B cell (primary cell): Measurements from ENCODE around the gene AKAP11. TPM values are rescaled to one million over a fixed set of nuclear protein-coding genes. Genes with fewer than 3 reads are reported as not detected.

ENCODE experiments used
- ATAC-seq: fragments of 200-7000 bp; cut with Tn5 transposase; one replicate; pipeline ENCODE4 v1.10.0; 2021; ENCODE audit warnings: low read depth, mild to moderate bottlenecking, moderate number of reproducible peaks, moderate library complexity
- CTCF ChIA-PET: fragments of 350-600 bp; sonication (Branson Sonifier 250); formaldehyde crosslinking; loops from one replicate; lab custom pipeline; 2021; ENCODE audit warnings: antibody characterized with exemption, inconsistent platforms; lab: Charles Lee
- POLR2A ChIA-PET: fragments of 350-600 bp; sonication (Branson Sonifier 250); formaldehyde crosslinking; loops from one replicate; lab custom pipeline; 2021; ENCODE audit warnings: antibody characterized with exemption; lab: Charles Lee
- DNase-seq: peaks from one replicate; pipeline ENCODE4 v3.0.0; 2013
- H2AFZ ChIP-seq: 2 replicates; pipeline ENCODE4 v1.6.1; 2012; ENCODE audit warnings: mild to moderate bottlenecking, low read depth, low read length; ENCODE audit not compliant: insufficient read depth, poor library complexity, severe bottlenecking
- H3K27ac ChIP-seq, 2 donors: 1 replicate in 1 of 2; 2 replicates in 1 of 2; pipeline ENCODE4 v1.5.1; 2012 to 2013; ENCODE audit warnings: low read length in 2 of 2, mild to moderate bottlenecking in 2 of 2, moderate library complexity in 1 of 2
- H3K27me3 ChIP-seq, 4 experiments: fragments of 200-600 bp in 1 of 4; sonication (generic) in 1 of 4; replicated peaks in 1 of 4; 1 replicate in 2 of 4; 2 replicates in 2 of 4; pipeline versions ENCODE4 v1.6.1 to v1.7.0; 2013 to 2016; ENCODE audit warnings: low read length in 3 of 4, mild to moderate bottlenecking in 2 of 4, mixed read lengths in 1 of 4, moderate library complexity in 1 of 4; ENCODE audit not compliant: insufficient read depth in 4 of 4, control insufficient read depth in 3 of 4; ENCODE audit errors: control extremely low read depth in 1 of 4
- H3K36me3 ChIP-seq, 2 experiments: replicated peaks in 1 of 2; 1 replicate in 1 of 2; 2 replicates in 1 of 2; pipeline versions ENCODE4 v1.6.1 to v1.7.1; 2013; ENCODE audit warnings: low read length in 1 of 2; ENCODE audit not compliant: insufficient read depth in 2 of 2, control insufficient read depth in 1 of 2; ENCODE audit errors: control extremely low read depth in 1 of 2, extremely low read depth in 1 of 2
- H3K4me1 ChIP-seq, 2 donors: fragments of 200-600 bp in 1 of 2; sonication (generic) in 1 of 2; 1 replicate in 1 of 2; 2 replicates in 1 of 2; pipeline versions ENCODE4 v1.5.1 to v1.6.1; 2013 to 2017; ENCODE audit warnings: low read length in 2 of 2; ENCODE audit not compliant: control insufficient read depth in 2 of 2, insufficient read depth in 2 of 2
- H3K4me2 ChIP-seq: replicated peaks from 2 replicates; pipeline ENCODE3; 2012; ENCODE audit warnings: mild to moderate bottlenecking, low read depth, low read length; ENCODE audit not compliant: poor library complexity, severe bottlenecking
- H3K4me3 ChIP-seq, 5 experiments: fragments of 200-600 bp in 1 of 5; sonication (generic) in 1 of 5; 1 replicate in 3 of 5; 2 replicates in 2 of 5; pipeline versions ENCODE4 v1.5.1 to v1.7.0; 2011 to 2016; ENCODE audit warnings: low read length in 4 of 5, mild to moderate bottlenecking in 4 of 5, low read depth in 2 of 5, control low read depth in 1 of 5, moderate library complexity in 1 of 5; ENCODE audit not compliant: insufficient read depth in 1 of 5; ENCODE audit errors: control extremely low read depth in 1 of 5, extremely low read depth in 1 of 5
- H3K79me2 ChIP-seq: fragments of 200-600 bp; sonication (generic); one replicate; pipeline ENCODE4 v1.6.0; 2016; ENCODE audit warnings: low read length; ENCODE audit not compliant: control insufficient read depth, insufficient read depth
- H3K9ac ChIP-seq: fragments of 200-600 bp; sonication (generic); 2 replicates; pipeline ENCODE4 v1.6.1; 2017; ENCODE audit warnings: mild to moderate bottlenecking, low read length, moderate library complexity
- H3K9me3 ChIP-seq, 3 donors: one replicate each; pipeline versions ENCODE4 v1.6.1 to v1.7.1; 2013; ENCODE audit warnings: low read length in 2 of 3; ENCODE audit not compliant: control insufficient read depth in 2 of 3, insufficient read depth in 1 of 3; ENCODE audit errors: control extremely low read depth in 1 of 3
- H4K20me1 ChIP-seq: 2 replicates; pipeline ENCODE4 v1.6.0; 2012; ENCODE audit warnings: mild to moderate bottlenecking, low read length; ENCODE audit not compliant: insufficient read depth, control insufficient read depth, poor library complexity, severe bottlenecking
- H3K27ac Mint-ChIP-seq: one replicate; pipeline ENCODE4 v1.8.0; 2021; ENCODE audit warnings: mixed read lengths
- H3K27me3 Mint-ChIP-seq: one replicate; pipeline ENCODE4 v1.8.0; 2021; ENCODE audit warnings: mixed read lengths
- H3K4me1 Mint-ChIP-seq: one replicate; pipeline ENCODE4 v1.8.0; 2021; ENCODE audit warnings: mixed read lengths
- H3K4me3 Mint-ChIP-seq: one replicate; pipeline ENCODE4 v1.8.0; 2021; ENCODE audit warnings: mixed read lengths
- H3K9me3 Mint-ChIP-seq: one replicate; pipeline ENCODE4 v1.8.0; 2022; ENCODE audit warnings: mixed read lengths; ENCODE audit not compliant: insufficient read depth
- EZH2 ChIP-seq: IDR thresholded peaks from 2 replicates; pipeline ENCODE4 v1.6.1; 2012; ENCODE audit warnings: borderline replicate concordance, low read depth, mild to moderate bottlenecking, moderate library complexity, low read length; ENCODE audit not compliant: insufficient read depth, poor library complexity, severe bottlenecking
- WGBS: methylation state at CpG from one replicate; pipeline ENCODE4 v1.1.5; 2013; ENCODE audit warnings: missing lambda C conversion rate; ENCODE audit not compliant: insufficient coverage; 5-methylcytosine and 5-hydroxymethylcytosine counted together
- intact Hi-C: fragments of 100-400 bp; cut with micrococcal nuclease; formaldehyde crosslinking; loops from one replicate; pipeline ENCODE4 v1.10.0; 2022
- polyA plus RNA-seq: library from polyadenylated mRNA; depleted of rRNA; stranded (reverse); fragments of >200 nt; gene quantifications from 2 replicates; pipeline ENCODE4 v1.2.3, GENCODE V29; 2012
- total RNA-seq, 2 donors: library from RNA; stranded (reverse); fragments of 120-200 nt in 1 of 2; gene quantifications; 1 replicate in 1 of 2; 2 replicates in 1 of 2; pipeline versions ENCODE4 v1.2.3 to v1.2.4, GENCODE V29; 2013 to 2022
- TF ChIP-seq, protein P1 (sequence below): fragments of 200-600 bp; IDR thresholded peaks from one replicate; pipeline ENCODE4 v1.8.0; 2022; ENCODE audit warnings: antibody characterized with exemption, mild to moderate bottlenecking

Gene AKAP11
- total and polyA plus RNA-seq, 2 donors (not counting 1 experiment from before 2014, with no cell fraction given) = 10.2 to 42.9 TPM

DNA sequence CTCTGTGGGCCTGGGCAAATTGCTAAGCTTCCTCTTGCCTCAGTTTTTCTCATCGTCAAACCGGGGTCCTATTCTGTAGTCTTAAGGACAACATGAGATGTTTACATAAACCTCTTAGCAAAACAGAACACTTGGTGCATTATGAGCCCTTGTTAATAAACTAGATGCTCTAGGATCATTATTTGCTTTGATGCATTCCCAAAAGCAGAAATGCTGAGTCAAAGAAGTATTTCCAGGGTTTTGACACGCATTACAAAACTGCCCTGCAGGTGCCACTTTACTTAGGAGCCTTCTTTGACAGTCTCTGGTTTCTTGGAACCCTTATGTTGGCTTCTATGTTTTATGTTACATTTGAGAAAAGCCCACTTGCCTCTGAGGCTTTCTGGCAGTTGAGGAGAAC, 12.1 kb downstream of the AKAP11 start:
- Histone ChIP-seq H4K20me1 (peaks cover 33% of the 10 kb centered on the region), H3K27me3 (no peaks in the 10 kb centered on the region), H3K27ac (no peak overlapping the region), H2AFZ (no peak overlapping the region), H3K4me1 (peaks cover 27 to 28% of the 10 kb centered on the region in 2 donors), H3K4me3 (no peak overlapping the region), H3K79me2 (peaks cover 90% of the 10 kb centered on the region), H3K9ac (no peak overlapping the region), H3K4me2 (peak overlapping the region; percentile 3), H3K9me3 (no peaks in the 10 kb centered on the region), H3K36me3 (peaks cover 2 to 31% of the 10 kb centered on the region in 2 experiments)
- POLR2A ChIA-PET = no interaction called here
- TF ChIP-seq, protein P1, sequence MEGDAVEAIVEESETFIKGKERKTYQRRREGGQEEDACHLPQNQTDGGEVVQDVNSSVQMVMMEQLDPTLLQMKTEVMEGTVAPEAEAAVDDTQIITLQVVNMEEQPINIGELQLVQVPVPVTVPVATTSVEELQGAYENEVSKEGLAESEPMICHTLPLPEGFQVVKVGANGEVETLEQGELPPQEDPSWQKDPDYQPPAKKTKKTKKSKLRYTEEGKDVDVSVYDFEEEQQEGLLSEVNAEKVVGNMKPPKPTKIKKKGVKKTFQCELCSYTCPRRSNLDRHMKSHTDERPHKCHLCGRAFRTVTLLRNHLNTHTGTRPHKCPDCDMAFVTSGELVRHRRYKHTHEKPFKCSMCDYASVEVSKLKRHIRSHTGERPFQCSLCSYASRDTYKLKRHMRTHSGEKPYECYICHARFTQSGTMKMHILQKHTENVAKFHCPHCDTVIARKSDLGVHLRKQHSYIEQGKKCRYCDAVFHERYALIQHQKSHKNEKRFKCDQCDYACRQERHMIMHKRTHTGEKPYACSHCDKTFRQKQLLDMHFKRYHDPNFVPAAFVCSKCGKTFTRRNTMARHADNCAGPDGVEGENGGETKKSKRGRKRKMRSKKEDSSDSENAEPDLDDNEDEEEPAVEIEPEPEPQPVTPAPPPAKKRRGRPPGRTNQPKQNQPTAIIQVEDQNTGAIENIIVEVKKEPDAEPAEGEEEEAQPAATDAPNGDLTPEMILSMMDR = no peak
- no peak for TF ChIP-seq EZH2
- Mint-ChIP-seq H3K9me3 (no peaks in the 10 kb centered on the region), H3K4me3 (no peak overlapping the region), H3K27me3 (no peaks in the 10 kb centered on the region), H3K27ac (no peak overlapping the region), H3K4me1 (peaks cover 24% of the 10 kb centered on the region)
- intact Hi-C loops = no loop called here
- CTCF ChIA-PET = no interaction called here
- WGBS = 83% methylated on average over 1 of the region's 3 CpGs
- no peak for ATAC-seq
- DNase-seq = no peak

DNA sequence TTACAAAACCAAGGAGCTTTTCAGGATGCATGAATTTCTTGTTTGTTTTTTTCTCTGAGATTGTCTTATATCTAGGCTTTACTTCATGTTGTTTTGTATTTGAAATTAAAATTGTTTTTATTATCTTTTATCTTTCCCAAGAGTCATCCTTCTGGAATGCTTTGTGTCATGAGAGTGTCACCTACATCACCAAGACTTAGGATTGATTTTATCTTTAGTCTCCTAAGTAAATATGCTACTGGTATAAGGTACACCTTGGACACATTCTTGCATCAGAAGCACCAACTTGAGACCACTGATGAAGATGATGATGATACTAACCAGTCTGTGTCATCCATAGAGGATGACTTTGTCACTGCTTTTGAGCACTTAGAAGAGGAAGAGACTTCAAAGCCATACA, 26.4 kb downstream of the AKAP11 start:
- no peaks in the 10 kb centered on the region for H3K27me3 Mint-ChIP-seq
- Histone ChIP-seq H3K36me3 (peaks cover 28 to 68% of the 10 kb centered on the region in 2 experiments), H3K79me2 (peaks cover 10% of the 10 kb centered on the region), H3K4me3 (no peak overlapping the region), H3K9me3 (peaks cover 0 to 2% (median 0%) of the 10 kb centered on the region in 3 donors), H3K27me3 (no peaks in the 10 kb centered on the region), H3K4me1 (no peaks in the 10 kb centered on the region), H2AFZ (no peak overlapping the region), H4K20me1 (peaks cover 4% of the 10 kb centered on the region), H3K9ac (no peak overlapping the region), H3K4me2 (no peak overlapping the region), H3K27ac (no peak overlapping the region)
- no peaks in the 10 kb centered on the region for H3K9me3 Mint-ChIP-seq
- DNase-seq (no peak), ATAC-seq (no peak)
- TF ChIP-seq, protein P1 = no peak
- TF ChIP-seq EZH2 = no peak
- CTCF ChIA-PET = no interaction called here
- no peak overlapping the region for H3K27ac Mint-ChIP-seq
- no peaks in the 10 kb centered on the region for H3K4me1 Mint-ChIP-seq
- H3K4me3 Mint-ChIP-seq = no peak overlapping the region
- intact Hi-C loops = no loop called here
- POLR2A ChIA-PET = no interaction called here
